Activated T-cell treated with anti-CD3 and anti-CD28 coated beads, Interleukin-2, amount 50 U/mL, for 4 hours (primary cell): ENCODE data around the gene CDCA5. TPM values are rescaled to one million over a fixed set of nuclear protein-coding genes. Genes with fewer than 3 reads are reported as not detected.

Experiments used
- ATAC-seq, 2 donors: fragments of 200-7000 bp; cut with Tn5 transposase; one replicate each; pipeline ENCODE4 v1.10.0; 2021
- DNase-seq: peaks from one replicate; pipeline ENCODE4 v3.0.0-alpha.2; 2020
- H3K27me3 Mint-ChIP-seq: one replicate; pipeline ENCODE4 v1.8.0; 2021; ENCODE audit warnings: low read depth, mixed read lengths
- H3K36me3 Mint-ChIP-seq: one replicate; pipeline ENCODE4 v1.8.0; 2022; ENCODE audit warnings: mixed read lengths; ENCODE audit not compliant: insufficient read depth
- H3K4me1 Mint-ChIP-seq: one replicate; pipeline ENCODE4 v1.8.0; 2021; ENCODE audit warnings: low read depth, mixed read lengths
- H3K4me3 Mint-ChIP-seq: one replicate; pipeline ENCODE4 v1.8.0; 2021; ENCODE audit warnings: mild to moderate bottlenecking, moderate library complexity, mixed read lengths
- H3K9me3 Mint-ChIP-seq: one replicate; pipeline ENCODE4 v1.8.0; 2021; ENCODE audit warnings: mixed read lengths
- total RNA-seq, 3 donors: library from RNA; stranded (reverse); gene quantifications; one replicate each; pipeline ENCODE4 v1.2.1, GENCODE V29; 2021

Gene CDCA5
- total RNA-seq, 3 donors from 2014 or later = 26.4 to 37.1 (median 35.1) TPM

DNA sequence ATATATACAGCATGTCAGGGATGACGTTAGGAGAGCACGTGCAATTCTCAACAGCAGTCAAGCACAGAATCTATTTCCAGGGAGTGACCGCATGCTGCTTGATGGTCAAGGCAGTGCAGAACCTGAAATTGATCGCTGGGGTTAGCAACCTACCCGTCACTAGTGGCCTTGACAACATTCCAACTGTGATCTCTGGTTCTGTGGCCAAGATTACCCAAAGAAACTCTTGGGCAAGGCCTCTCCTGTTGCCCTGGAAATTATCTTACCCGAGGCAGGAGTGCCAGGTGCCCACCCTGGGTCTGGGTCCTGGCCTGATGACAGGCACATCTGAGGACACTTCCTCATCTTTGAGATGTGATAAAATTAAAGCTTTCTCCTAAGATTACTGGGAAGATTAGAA lies 30.0 kb upstream of the CDCA5 start:
- H3K4me1 Mint-ChIP-seq = peaks cover 58% of the 10 kb centered on the region
- H3K4me3 Mint-ChIP-seq = no peak overlapping the region
- no peak for DNase-seq
- peaks cover 11% of the 10 kb centered on the region for H3K36me3 Mint-ChIP-seq
- no peaks in the 10 kb centered on the region for H3K27me3 Mint-ChIP-seq
- ATAC-seq = no peak
- H3K9me3 Mint-ChIP-seq = no peaks in the 10 kb centered on the region

DNA sequence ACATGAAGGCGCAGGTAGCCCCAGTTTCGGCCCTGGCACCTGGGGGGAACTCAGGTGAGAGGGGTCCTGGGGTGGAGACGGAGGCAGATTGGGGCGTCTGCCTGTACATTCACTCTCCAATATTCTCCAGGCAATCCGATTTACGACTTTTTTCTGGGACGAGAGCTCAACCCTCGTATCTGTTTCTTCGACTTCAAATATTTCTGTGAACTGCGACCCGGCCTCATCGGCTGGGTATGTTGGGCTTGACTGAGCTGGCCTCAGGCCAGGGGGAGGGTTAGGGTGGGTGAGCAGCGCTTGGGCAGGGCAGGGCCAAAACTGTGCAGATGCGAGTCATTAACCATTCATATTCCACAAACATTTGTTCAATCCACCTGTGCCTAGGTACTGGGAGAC lies 29.5 kb upstream of the CDCA5 start:
- H3K9me3 Mint-ChIP-seq = no peaks in the 10 kb centered on the region
- DNase-seq (no peak), ATAC-seq (no peak)
- no peaks in the 10 kb centered on the region for H3K27me3 Mint-ChIP-seq
- peaks cover 6% of the 10 kb centered on the region for H3K36me3 Mint-ChIP-seq
- peak overlapping the region; percentile 82 for H3K4me3 Mint-ChIP-seq
- H3K4me1 Mint-ChIP-seq = peaks cover 53% of the 10 kb centered on the region

DNA sequence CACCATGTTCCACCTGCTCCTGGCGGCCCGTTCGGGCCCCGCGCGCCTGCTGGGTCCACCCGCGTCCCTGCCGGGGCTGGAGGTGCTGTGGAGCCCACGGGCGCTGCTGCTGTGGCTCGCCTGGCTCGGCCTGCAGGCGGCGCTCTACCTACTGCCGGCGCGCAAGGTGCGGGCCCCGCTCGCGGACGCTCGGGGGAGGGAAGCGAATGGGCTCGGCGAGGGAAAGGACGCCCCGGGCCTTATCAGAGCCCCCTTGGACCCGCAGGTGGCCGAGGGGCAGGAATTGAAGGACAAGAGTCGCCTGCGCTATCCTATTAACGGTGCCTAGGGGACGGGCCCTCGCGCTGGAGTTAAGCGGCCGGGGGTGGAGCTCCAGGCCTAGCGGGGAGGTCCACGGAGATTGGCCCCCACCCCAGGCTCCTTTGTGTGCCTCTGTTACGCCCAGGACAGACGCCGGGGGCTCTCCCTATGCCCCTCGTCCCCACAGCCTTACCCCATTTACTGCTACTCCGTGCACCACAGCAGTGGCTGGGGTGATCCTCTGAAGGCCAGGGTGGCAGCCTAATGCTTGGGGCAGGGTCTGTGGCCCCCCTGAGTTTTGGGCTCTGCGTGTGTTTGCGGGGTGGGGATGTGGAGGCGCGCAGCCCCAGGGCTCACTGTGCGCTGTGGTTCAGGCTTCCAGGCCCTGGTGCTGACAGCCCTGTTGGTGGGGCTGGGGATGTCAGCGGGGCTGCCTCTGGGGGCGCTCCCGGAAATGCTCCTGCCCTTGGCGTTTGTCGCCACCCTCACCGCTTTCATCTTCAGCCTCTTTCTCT lies 28.9 kb upstream of the CDCA5 start:
- no peaks in the 10 kb centered on the region for H3K9me3 Mint-ChIP-seq
- H3K27me3 Mint-ChIP-seq = no peaks in the 10 kb centered on the region
- peak; percentile 70 for DNase-seq
- peak; percentile 46 to 47 for ATAC-seq
- peaks cover 4% of the 10 kb centered on the region for H3K36me3 Mint-ChIP-seq
- H3K4me1 Mint-ChIP-seq = peaks cover 49% of the 10 kb centered on the region
- H3K4me3 Mint-ChIP-seq = peak overlapping the region; percentile 82

DNA sequence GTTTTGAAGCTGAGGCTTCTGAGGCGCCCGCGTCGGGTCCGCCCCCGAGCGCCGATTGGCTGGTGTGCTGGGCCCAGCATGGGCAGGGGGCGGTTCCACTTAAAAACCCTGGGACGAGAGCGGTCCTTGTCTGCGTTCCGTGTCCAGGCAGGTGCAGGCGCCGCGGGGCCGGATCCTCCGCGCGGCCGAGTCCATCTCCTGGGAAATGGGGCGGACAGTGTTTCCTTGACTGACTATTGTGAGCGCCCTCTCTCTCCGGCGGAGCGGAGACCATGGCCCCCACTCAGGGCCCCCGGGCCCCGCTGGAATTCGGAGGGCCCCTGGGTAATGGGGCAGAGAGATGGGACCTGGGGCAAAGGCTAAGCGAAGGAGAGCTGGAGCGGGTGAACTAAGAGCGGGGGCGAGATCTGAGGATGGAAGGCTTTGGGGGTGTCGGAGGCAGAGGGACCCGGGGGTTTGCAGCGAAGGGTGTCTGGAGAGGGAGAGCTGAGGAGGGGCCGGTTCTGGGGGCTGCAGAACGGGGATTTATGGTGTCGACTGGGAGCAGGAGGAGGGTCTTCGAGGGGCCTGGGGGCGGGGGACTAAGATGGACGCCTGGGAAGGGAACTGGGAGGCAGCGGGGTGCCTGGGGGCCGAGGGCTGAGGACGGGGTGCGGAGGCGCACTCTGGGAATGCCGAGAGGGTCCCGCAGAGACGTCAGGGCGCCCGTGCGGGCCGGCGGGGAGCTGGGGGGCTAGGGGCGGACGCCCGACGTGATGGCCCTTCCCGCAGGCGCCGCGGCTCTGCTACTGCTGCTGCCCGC lies 28.1 kb upstream of the CDCA5 start, which contains the start of gene TM7SF2:
Gene TM7SF2 (plus strand): TSS at position 129 of the 802 bp plus-strand sequence. CDS start 144 bp downstream, at position 273.
- Mint-ChIP-seq H3K4me1 (peaks cover 49% of the 10 kb centered on the region), H3K36me3 (peaks cover 3% of the 10 kb centered on the region), H3K4me3 (peak within 1 kb of the TSS; percentile 82), H3K27me3 (no peaks in the 10 kb centered on the region), H3K9me3 (no peaks in the 10 kb centered on the region)
- ATAC-seq (peak; percentile 74), DNase-seq (peak; percentile 92)

DNA sequence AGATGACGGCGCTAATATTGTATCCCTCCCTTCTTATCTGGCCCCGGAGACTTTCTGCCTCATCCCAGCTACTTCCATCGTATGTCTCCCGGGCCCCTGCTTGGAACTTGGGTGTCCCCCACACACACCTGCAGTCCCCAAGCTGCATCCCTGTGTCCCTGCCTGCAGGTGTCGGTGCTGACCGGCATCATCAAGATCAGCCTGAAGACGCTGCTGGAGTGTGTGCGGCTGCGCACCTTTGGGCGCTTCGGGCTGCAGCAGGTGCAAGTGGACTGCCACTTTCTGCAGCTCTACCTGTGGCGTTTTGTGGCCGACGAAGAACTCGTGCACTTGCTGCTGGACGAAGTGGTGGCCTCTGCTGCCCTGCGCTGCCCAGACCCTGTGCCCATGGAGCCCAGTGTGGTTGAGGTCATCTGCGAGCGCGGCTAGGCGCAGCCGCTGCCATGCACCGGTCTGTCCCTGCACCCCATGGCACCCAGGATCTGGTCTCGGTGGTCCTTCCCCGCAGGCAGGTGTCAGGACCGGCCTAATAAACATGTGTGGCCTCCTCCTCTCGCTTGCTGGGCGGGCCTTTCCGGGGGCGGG lies 27.4 kb upstream of the CDCA5 start:
- H3K36me3 Mint-ChIP-seq = peaks cover 7% of the 10 kb centered on the region
- no peaks in the 10 kb centered on the region for H3K9me3 Mint-ChIP-seq
- ATAC-seq (no peak), DNase-seq (no peak)
- H3K27me3 Mint-ChIP-seq = no peaks in the 10 kb centered on the region
- H3K4me1 Mint-ChIP-seq = peaks cover 46% of the 10 kb centered on the region
- peak overlapping the region; percentile 82 for H3K4me3 Mint-ChIP-seq

DNA sequence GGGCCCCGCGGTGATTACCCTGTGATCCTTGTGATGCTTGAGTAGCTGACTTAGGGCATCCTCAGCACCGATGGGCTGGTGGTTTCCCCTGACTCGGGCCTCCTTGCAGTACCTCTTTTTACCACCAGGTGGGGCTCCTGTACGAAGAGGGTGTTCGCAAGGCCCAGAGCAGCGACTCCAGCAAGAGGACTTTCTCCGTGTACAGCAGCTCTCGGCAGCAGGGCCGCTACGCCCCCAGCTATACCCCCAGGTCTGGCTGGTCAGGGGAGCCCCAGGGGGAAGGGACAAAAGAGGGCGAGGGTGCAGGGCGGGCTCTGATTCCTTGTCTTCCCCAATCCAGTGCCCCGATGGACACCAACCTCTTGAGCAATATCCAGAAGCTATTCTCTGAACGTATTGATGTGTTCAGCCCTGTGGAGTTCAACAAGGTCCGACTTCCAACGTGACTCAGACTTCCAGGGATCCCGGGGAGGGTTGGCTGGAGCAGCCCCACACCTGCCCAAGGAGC lies 26.6 kb upstream of the CDCA5 start:
- Mint-ChIP-seq H3K27me3 (no peaks in the 10 kb centered on the region), H3K36me3 (peaks cover 13% of the 10 kb centered on the region), H3K4me3 (no peak overlapping the region), H3K9me3 (no peaks in the 10 kb centered on the region), H3K4me1 (peaks cover 41% of the 10 kb centered on the region)
- DNase-seq = peak; percentile 98
- peak; percentile 47 to 59 for ATAC-seq

DNA sequence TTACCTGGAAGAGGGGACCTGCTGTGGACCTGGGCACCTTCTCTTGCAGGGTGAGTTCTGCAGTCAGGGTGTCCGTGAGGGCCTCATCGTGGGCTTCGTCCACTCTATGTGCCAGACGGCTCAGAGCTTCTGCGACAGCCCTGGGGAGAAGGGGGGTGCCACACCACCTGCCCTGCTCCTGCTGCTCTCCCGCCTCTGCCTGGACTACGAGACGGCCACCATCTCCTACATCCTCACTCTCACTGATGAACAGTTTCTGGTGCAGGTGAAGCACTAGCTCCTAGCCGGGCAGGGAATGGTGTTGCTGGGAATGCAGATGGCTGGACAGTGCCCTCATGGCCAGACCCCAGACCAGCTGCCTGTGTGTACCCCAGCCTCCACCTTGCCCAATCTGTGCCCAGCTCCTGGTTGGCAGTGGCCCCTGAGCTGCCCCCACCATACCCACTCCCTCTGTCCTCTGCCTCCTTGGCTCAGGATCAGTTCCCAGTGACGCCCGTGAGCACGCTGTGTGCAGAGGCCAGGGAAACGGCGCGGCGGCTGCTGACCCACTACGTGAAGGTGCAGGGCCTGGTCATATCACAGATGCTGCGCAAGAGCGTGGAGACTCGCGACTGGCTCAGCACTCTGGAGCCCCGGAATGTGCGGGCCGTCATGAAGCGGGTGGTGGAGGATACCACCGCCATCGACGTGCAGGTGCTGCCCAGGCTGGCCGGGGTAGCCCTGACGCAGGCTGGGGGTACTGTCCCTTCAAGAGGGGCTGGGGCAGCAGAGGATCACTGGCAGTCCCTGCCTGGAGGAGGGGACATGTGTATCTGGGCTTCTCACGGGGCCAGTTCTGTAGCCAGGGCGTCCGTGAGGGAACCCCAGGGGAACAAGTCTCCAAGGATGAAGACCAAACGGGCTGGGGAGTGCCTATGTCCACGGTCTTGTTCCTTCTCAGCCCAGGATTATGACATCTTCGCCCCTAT lies 25.7 kb upstream of the CDCA5 start:
- ATAC-seq (no peak), DNase-seq (no peak)
- Mint-ChIP-seq H3K9me3 (no peaks in the 10 kb centered on the region), H3K36me3 (peaks cover 17% of the 10 kb centered on the region), H3K4me1 (peaks cover 41% of the 10 kb centered on the region), H3K4me3 (no peak overlapping the region), H3K27me3 (no peaks in the 10 kb centered on the region)

DNA sequence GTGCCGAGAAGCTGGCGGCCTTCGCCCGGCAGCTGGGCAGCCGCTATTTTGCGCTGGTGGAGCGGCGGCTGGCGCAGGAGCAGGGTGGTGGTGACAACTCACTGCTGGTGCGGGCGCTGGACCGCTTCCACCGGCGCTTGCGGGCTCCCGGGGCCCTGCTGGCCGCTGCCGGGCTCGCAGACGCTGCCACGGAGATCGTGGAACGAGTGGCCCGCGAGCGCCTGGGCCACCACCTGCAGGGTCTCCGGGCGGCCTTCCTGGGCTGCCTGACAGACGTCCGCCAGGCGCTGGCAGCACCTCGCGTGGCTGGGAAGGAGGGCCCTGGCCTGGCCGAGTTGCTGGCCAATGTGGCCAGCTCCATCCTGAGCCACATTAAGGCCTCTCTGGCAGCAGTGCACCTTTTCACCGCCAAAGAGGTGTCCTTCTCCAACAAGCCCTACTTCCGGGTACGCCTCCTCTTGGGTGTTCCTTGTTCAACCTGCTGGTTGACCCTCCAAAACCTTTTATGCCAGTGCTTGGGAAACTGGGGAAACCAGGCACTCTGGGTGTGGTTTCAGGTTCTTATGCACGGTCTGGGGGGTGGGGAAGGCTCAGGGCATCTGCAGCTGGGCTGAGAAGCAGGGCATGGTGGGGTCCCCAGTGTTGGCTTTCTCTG lies 24.8 kb upstream of the CDCA5 start:
- H3K4me3 Mint-ChIP-seq = no peak overlapping the region
- no peaks in the 10 kb centered on the region for H3K9me3 Mint-ChIP-seq
- ATAC-seq (no peak), DNase-seq (no peak)
- H3K27me3 Mint-ChIP-seq = no peaks in the 10 kb centered on the region
- H3K4me1 Mint-ChIP-seq = peaks cover 34% of the 10 kb centered on the region
- H3K36me3 Mint-ChIP-seq = peaks cover 17% of the 10 kb centered on the region

DNA sequence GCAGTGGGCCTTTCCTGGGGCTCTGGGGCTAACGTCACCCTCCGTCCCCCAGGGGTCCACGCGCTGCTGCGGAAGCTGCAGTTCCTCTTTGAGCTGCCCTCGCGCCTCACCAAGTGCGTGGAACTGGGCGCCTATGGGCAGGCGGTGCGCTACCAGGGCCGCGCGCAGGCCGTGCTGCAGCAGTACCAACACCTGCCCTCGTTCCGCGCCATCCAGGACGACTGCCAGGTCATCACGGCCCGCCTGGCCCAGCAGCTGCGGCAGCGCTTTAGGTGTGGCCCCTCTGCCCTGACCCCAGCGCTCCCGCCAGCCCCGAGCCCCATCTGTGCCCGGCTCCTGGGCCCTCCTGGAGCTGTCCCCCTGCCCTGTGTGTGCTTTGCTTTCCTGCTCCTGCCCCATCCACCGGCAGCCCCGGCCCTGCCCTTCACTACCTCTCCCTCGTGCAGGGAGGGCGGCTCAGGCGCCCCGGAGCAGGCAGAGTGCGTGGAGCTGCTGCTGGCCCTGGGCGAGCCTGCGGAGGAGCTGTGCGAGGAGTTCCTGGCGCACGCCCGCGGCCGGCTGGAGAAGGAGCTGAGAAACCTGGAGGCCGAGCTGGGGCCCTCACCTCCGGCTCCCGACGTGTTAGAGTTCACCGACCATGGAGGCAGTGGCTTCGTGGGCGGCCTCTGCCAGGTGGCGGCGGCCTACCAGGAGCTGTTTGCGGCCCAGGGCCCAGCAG lies 24.1 kb upstream of the CDCA5 start:
- Mint-ChIP-seq H3K36me3 (peaks cover 17% of the 10 kb centered on the region), H3K4me3 (no peak overlapping the region)

DNA sequence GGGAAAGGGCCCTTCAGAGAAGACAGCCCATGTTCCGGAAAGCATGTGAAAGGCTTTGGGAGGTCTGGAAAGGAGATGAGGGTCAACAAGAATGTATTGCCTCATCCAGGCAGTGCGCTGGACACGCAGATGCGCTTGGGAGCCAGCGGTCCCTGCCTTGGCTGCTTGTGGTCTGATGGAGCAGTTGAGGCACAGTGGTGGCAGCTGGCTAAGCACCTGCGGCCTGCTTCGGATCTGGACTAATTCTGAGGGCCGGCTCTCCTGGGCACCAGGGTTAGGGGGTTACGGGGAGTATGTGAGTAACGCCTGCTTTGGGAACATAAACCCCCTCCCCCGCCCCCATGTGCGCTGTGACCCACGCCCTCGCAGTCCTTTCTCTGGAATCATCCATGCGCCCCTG lies 23.2 kb upstream of the CDCA5 start:
- Mint-ChIP-seq H3K4me1 (peaks cover 29% of the 10 kb centered on the region), H3K36me3 (peaks cover 17% of the 10 kb centered on the region), H3K9me3 (no peaks in the 10 kb centered on the region), H3K27me3 (no peaks in the 10 kb centered on the region), H3K4me3 (no peak overlapping the region)
- no peak for DNase-seq
- no peak for ATAC-seq

More for the DNA sequence above, 24.1 kb upstream of the CDCA5 start:
- peaks cover 30% of the 10 kb centered on the region for H3K4me1 Mint-ChIP-seq
- ATAC-seq (no peak), DNase-seq (no peak)
- no peaks in the 10 kb centered on the region for H3K27me3 Mint-ChIP-seq
- no peaks in the 10 kb centered on the region for H3K9me3 Mint-ChIP-seq

DNA sequence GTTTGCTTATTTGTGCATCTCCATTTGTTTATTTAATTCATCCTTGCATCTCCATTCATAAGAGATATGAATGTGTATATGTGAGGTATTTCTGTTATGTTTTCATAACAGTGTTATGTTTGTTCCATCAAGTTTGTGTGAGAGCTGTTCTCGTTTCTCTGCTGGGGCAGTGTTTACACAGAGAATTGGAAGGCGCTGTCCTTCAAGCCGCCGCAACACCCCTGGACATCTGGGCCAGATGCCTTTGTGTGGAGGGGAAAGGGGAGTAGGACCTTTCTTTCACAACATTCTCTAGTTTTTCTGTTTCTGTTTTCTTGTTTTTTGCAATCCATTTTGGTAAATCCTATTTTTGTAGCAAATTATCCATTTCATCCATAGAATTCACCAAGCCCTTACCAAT lies 20.8 kb upstream of the CDCA5 start:
- H3K9me3 Mint-ChIP-seq = no peaks in the 10 kb centered on the region
- peaks cover 16% of the 10 kb centered on the region for H3K36me3 Mint-ChIP-seq
- no peak overlapping the region for H3K4me3 Mint-ChIP-seq
- ATAC-seq (no peak), DNase-seq (no peak)
- H3K27me3 Mint-ChIP-seq = no peaks in the 10 kb centered on the region
- H3K4me1 Mint-ChIP-seq = peaks cover 8% of the 10 kb centered on the region

DNA sequence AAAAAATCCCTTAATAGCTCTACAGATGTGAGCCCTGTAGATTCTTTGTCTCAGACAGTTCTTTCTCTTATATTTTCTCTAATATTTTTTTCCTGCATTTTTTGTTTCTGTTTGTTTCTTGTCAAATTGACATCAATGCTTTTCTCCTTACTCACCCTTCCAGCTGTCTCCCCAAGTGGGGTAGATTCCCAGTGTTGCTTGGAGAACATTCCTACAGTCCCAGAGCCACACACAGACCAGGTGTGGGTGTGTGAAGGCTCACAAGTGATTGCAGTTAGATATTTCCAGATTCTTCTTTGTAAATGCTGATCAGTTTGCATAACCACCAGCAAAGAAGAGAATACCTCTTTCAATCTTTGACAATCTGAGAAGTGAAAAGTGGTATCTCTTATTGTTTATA lies 19.6 kb upstream of the CDCA5 start:
- ATAC-seq (no peak), DNase-seq (no peak)
- Mint-ChIP-seq H3K27me3 (no peaks in the 10 kb centered on the region), H3K9me3 (no peaks in the 10 kb centered on the region), H3K4me3 (no peak overlapping the region), H3K4me1 (peaks cover 10% of the 10 kb centered on the region), H3K36me3 (peaks cover 20% of the 10 kb centered on the region)
